ENCODE measurements around the gene ZG16. TPM values are rescaled to one million over a fixed set of nuclear protein-coding genes. Genes with fewer than 3 reads are reported as not detected.
"Not testable (repeated sequence)": the region's sequence is repeated elsewhere in the genome, so short reads cannot be mapped to it uniquely, and the experiment has no call there.

ZG16 gene
- total RNA-seq, 1 experiment from 2014 or later, result 0.07 TPM

DNA sequence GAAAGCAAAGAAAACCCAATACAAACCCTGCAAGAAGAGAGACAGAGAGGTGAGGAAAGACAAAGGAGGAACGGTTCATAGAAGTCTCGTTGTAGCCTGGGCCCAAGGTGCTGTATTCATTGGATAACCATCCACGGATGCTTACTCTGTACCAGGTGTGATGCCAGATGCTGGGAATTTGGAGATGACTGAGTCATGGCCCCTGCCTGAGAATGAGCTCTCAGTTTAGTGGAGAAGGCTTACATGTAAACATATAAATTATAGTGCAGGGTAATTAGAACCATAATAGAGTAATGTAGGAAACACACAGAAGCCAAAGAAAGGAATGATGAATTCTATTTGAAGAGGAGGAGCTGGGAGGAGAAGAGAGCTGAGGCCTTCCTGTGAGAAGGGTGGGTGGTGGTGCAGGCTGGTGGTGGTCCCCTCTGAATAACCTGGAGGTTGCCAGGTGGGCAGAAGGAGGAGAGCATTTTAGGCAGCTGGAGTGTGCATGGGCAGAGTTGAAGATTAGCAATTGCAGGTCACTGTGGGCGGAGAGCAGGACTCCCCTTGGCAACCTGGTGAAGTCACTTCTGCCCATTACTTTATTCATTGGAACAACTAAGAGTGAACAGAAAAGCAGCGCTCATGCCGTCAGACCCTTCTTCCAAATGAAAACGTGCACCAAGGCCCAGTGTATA lies 7.7 kb upstream of the ZG16 start:
- Histone ChIP-seq H3K79me2 (ENCODE audit: insufficient read depth, low read length) (no peaks in the 10 kb centered on the region), H3K36me3 (ENCODE audit: control insufficient read depth in 1 of 2, insufficient read depth in 2 of 2, low read length in 2 of 2) (no peaks in the 10 kb centered on the region), H3K9me2 (ENCODE audit: insufficient read depth) (no peaks in the 10 kb centered on the region), H3K4me1 (ENCODE audit: control insufficient read depth in 1 of 2, insufficient read depth in 2 of 2, low read length in 2 of 2) (peaks cover 7 to 10% of the 10 kb centered on the region in 2 experiments), H2AFZ (ENCODE audit: low read depth, low read length, poor library complexity, severe bottlenecking) (no peak overlapping the region), H3K4me2 (ENCODE audit: low read length) (no peak overlapping the region), H3K9me3 (ENCODE audit: control insufficient read depth in 1 of 2, insufficient read depth in 1 of 2, low read depth in 1 of 2, low read length in 2 of 2) (no peaks in the 10 kb centered on the region), H3K27me3 (ENCODE audit: insufficient read depth, low read length) (no peaks in the 10 kb centered on the region), H3K4me3 (replicated peaks in 1 of 2; ENCODE audit: low read depth in 1 of 2, low read length in 2 of 2) (no peak overlapping the region), H3K27ac (ENCODE audit: low read depth, low read length) (no peak overlapping the region), H4K20me1 (ENCODE audit: insufficient read depth) (no peaks in the 10 kb centered on the region), H3K9ac (ENCODE audit: low read length) (no peak overlapping the region)
- RAD21 ChIA-PET (ENCODE audit: low non-redundant PET in 1 of 2, low total read pairs in 2 of 2, uncharacterized antibody in 2 of 2, unreplicated experiment in 2 of 2), result no interaction called here
- TF ChIP-seq CEBPB (IDR thresholded peaks at IDR 0.05; ENCODE audit: low read depth), result no peak
- no peak for TF ChIP-seq SIN3A (IDR thresholded peaks at IDR 0.05; ENCODE audit: low read depth)
- no peak for TF ChIP-seq JUND (IDR thresholded peaks at IDR 0.05)
- no peak for TF ChIP-seq ELF1 (IDR thresholded peaks at IDR 0.05; ENCODE audit: borderline replicate concordance, low read depth)
- no peak for TF ChIP-seq ZNF274 (IDR thresholded peaks at IDR 0.05; ENCODE audit: low read depth, low read length)
- TF ChIP-seq EZH2phosphoT487 (IDR thresholded peaks at IDR 0.05; ENCODE audit: borderline replicate concordance), result no peak
- DNase-seq (ENCODE audit: low read depth, low spot score) (no peak), ATAC-seq (no peak)
- no TSS peak for BruUV-seq (replicated peaks)
- POLR2A ChIA-PET, result no interaction called here
- intact Hi-C loops (cut with micrococcal nuclease), result no loop called here
- CTCF ChIA-PET, result no interaction called here

GRCh38 chr16:29772330-29772729 lies 5.7 kb upstream of the ZG16 start:
- RAD21 ChIA-PET (ENCODE audit: low non-redundant PET in 1 of 2, low total read pairs in 2 of 2, uncharacterized antibody in 2 of 2, unreplicated experiment in 2 of 2); ATAC-seq; POLR2A ChIA-PET: not testable (repeated sequence)

More at GRCh38 chr16:29772330-29772729, 5.7 kb upstream of the ZG16 start:
- CTCF ChIA-PET; H4K20me1 ChIP-seq (ENCODE audit: insufficient read depth); H3K4me2 ChIP-seq (ENCODE audit: low read length); H3K79me2 ChIP-seq (ENCODE audit: insufficient read depth, low read length); intact Hi-C loops (cut with micrococcal nuclease); H3K27ac ChIP-seq (ENCODE audit: low read depth, low read length); H3K4me3 ChIP-seq (replicated peaks in 1 of 2; ENCODE audit: low read depth in 1 of 2, low read length in 2 of 2); H3K4me1 ChIP-seq (ENCODE audit: control insufficient read depth in 1 of 2, insufficient read depth in 2 of 2, low read length in 2 of 2); BruUV-seq (replicated peaks); H2AFZ ChIP-seq (ENCODE audit: low read depth, low read length, poor library complexity, severe bottlenecking); H3K9ac ChIP-seq (ENCODE audit: low read length); H3K27me3 ChIP-seq (ENCODE audit: insufficient read depth, low read length); H3K36me3 ChIP-seq (ENCODE audit: control insufficient read depth in 1 of 2, insufficient read depth in 2 of 2, low read length in 2 of 2); H3K9me3 ChIP-seq (ENCODE audit: control insufficient read depth in 1 of 2, insufficient read depth in 1 of 2, low read depth in 1 of 2, low read length in 2 of 2); DNase-seq (ENCODE audit: low read depth, low spot score); H3K9me2 ChIP-seq (ENCODE audit: insufficient read depth): not testable (repeated sequence)
